Neuronal stem cell (in vitro differentiated cells): Measurements from ENCODE around the gene MACROD2.

Experiments
- DNase-seq: peaks from one replicate; pipeline ENCODE4 v3.0.0-alpha.2; 2013; ENCODE audit warnings: low spot score
- H2AFZ ChIP-seq: one replicate; pipeline ENCODE4 v1.6.1; 2013; ENCODE audit warnings: mild to moderate bottlenecking, low read length, inconsistent platforms
- H2AK5ac ChIP-seq: 2 replicates; pipeline ENCODE4 v1.6.1; 2013; ENCODE audit warnings: low read depth, mild to moderate bottlenecking, inconsistent platforms, low read length, moderate library complexity, mixed read lengths
- H2BK120ac ChIP-seq: 2 replicates; pipeline ENCODE4 v1.6.1; 2013; ENCODE audit warnings: low read depth, mild to moderate bottlenecking, inconsistent platforms, low read length, moderate library complexity, mixed read lengths
- H2BK12ac ChIP-seq: one replicate; pipeline ENCODE4 v1.6.1; 2013; ENCODE audit warnings: low read length, inconsistent platforms
- H2BK15ac ChIP-seq: 2 replicates; pipeline ENCODE4 v1.6.1; 2013; ENCODE audit warnings: mild to moderate bottlenecking, low read length, inconsistent platforms, mixed read lengths
- H2BK5ac ChIP-seq: one replicate; pipeline ENCODE4 v1.6.1; 2013; ENCODE audit warnings: inconsistent platforms, mild to moderate bottlenecking, low read length, moderate library complexity
- H3K14ac ChIP-seq: one replicate; pipeline ENCODE4 v1.6.1; 2013; ENCODE audit warnings: low read length, inconsistent platforms
- H3K18ac ChIP-seq: 2 replicates; pipeline ENCODE4 v1.6.1; 2013; ENCODE audit warnings: low read length, inconsistent platforms
- H3K23ac ChIP-seq: 2 replicates; pipeline ENCODE4 v1.6.1; 2013; ENCODE audit warnings: low read depth, mild to moderate bottlenecking, mixed read lengths, low read length, inconsistent platforms; ENCODE audit not compliant: poor library complexity
- H3K27ac ChIP-seq: replicated peaks from 3 replicates; pipeline ENCODE4 v1.5.1; 2013; ENCODE audit warnings: low read length, inconsistent platforms
- H3K27me3 ChIP-seq, 3 experiments: 2 replicates each; pipeline ENCODE4 v1.6.1; 2013; ENCODE audit warnings: low read length in 3 of 3, mild to moderate bottlenecking in 2 of 3, inconsistent platforms in 1 of 3, low read depth in 1 of 3, mixed read lengths in 1 of 3, moderate library complexity in 1 of 3; ENCODE audit not compliant: control insufficient read depth in 3 of 3, insufficient read depth in 3 of 3
- H3K36me3 ChIP-seq, 2 donors: replicated peaks in 1 of 2; 2 replicates each; pipeline ENCODE4 v1.6.1; 2013; ENCODE audit warnings: low read length in 2 of 2; ENCODE audit not compliant: control insufficient read depth in 2 of 2, insufficient read depth in 2 of 2
- H3K4ac ChIP-seq: 2 replicates; pipeline ENCODE4 v1.6.1; 2013; ENCODE audit warnings: inconsistent platforms, mild to moderate bottlenecking, low read length, moderate library complexity
- H3K4me1 ChIP-seq, 2 donors: 1 replicate in 1 of 2; 2 replicates in 1 of 2; pipeline ENCODE4 v1.6.1; 2013; ENCODE audit warnings: low read length in 2 of 2, low read depth in 1 of 2; ENCODE audit not compliant: control insufficient read depth in 2 of 2, insufficient read depth in 1 of 2
- H3K4me2 ChIP-seq: one replicate; pipeline ENCODE4 v1.6.1; 2013; ENCODE audit warnings: mild to moderate bottlenecking, low read length, inconsistent platforms; ENCODE audit not compliant: insufficient read depth, poor library complexity, severe bottlenecking
- H3K4me3 ChIP-seq, 2 donors: 2 replicates each; pipeline ENCODE4 v1.5.1; 2013; ENCODE audit warnings: low read length in 2 of 2, mild to moderate bottlenecking in 2 of 2, inconsistent platforms in 1 of 2, moderate library complexity in 1 of 2
- H3K79me1 ChIP-seq: one replicate; pipeline ENCODE4 v1.6.1; 2013; ENCODE audit warnings: low read depth, mild to moderate bottlenecking, inconsistent platforms, low read length, moderate library complexity
- H3K9ac ChIP-seq: one replicate; pipeline ENCODE4 v1.6.1; 2013; ENCODE audit warnings: mild to moderate bottlenecking, low read depth, low read length, inconsistent platforms; ENCODE audit not compliant: poor library complexity
- H3K9me3 ChIP-seq, 2 donors: replicated peaks in 1 of 2; 2 replicates each; pipeline versions ENCODE3 to v1.6.1; 2013; ENCODE audit warnings: low read length in 2 of 2, mild to moderate bottlenecking in 2 of 2, inconsistent platforms in 1 of 2, low read depth in 1 of 2, mixed read lengths in 1 of 2, moderate library complexity in 1 of 2; ENCODE audit not compliant: control insufficient read depth in 2 of 2, insufficient read depth in 1 of 2
- H4K8ac ChIP-seq: one replicate; pipeline ENCODE4 v1.6.1; 2013; ENCODE audit warnings: low read depth, mild to moderate bottlenecking, inconsistent platforms, low read length, moderate library complexity
- H4K91ac ChIP-seq: one replicate; pipeline ENCODE4 v1.6.1; 2013; ENCODE audit warnings: low read length, low read depth, mild to moderate bottlenecking, inconsistent platforms; ENCODE audit not compliant: poor library complexity
- WGBS, 2 donors: extraction: QIAGEN DNeasy Blood & Tissue Kit; methylation state at CpG; one replicate each; pipeline ENCODE4 v1.1.7; 2013; ENCODE audit warnings: missing lambda C conversion rate in 2 of 2, mixed read lengths in 1 of 2; ENCODE audit not compliant: insufficient read length in 2 of 2, insufficient replicate concordance in 1 of 2; ENCODE audit errors: extremely low coverage in 2 of 2; 5-methylcytosine and 5-hydroxymethylcytosine counted together

MACROD2 gene

GRCh38 chr20:16082051-16082550, 2086.8 kb downstream of the MACROD2 start:
- H2BK120ac ChIP-seq = no peak overlapping the region
- H2BK12ac ChIP-seq = peak overlapping the region; percentile 19
- no CpG with 5 or more reads among the region's 2 CpGs for WGBS, 2 donors
- peak overlapping the region; percentile 36 for H2AK5ac ChIP-seq
- no peaks in the 10 kb centered on the region for H3K27me3 ChIP-seq
- H3K4ac ChIP-seq = no peak overlapping the region
- no peak overlapping the region for H3K9ac ChIP-seq
- H3K4me3 ChIP-seq = no peak overlapping the region
- no peak overlapping the region for H2BK15ac ChIP-seq
- no peak overlapping the region for H3K14ac ChIP-seq
- H3K23ac ChIP-seq = no peak overlapping the region
- H3K4me2 ChIP-seq = no peak overlapping the region
- no peaks in the 10 kb centered on the region for H3K9me3 ChIP-seq
- H2AFZ ChIP-seq = no peak overlapping the region
- H3K18ac ChIP-seq = peak overlapping the region; percentile 51
- H3K36me3 ChIP-seq = no peaks in the 10 kb centered on the region
- no peak for DNase-seq
- H3K4me1 ChIP-seq = peaks cover 0 to 2% of the 10 kb centered on the region in 2 donors
- H4K91ac ChIP-seq = no peak overlapping the region
- no peak overlapping the region for H2BK5ac ChIP-seq
- H3K27ac ChIP-seq = no peak overlapping the region
- H3K79me1 ChIP-seq = no peaks in the 10 kb centered on the region
- no peak overlapping the region for H4K8ac ChIP-seq

DNA sequence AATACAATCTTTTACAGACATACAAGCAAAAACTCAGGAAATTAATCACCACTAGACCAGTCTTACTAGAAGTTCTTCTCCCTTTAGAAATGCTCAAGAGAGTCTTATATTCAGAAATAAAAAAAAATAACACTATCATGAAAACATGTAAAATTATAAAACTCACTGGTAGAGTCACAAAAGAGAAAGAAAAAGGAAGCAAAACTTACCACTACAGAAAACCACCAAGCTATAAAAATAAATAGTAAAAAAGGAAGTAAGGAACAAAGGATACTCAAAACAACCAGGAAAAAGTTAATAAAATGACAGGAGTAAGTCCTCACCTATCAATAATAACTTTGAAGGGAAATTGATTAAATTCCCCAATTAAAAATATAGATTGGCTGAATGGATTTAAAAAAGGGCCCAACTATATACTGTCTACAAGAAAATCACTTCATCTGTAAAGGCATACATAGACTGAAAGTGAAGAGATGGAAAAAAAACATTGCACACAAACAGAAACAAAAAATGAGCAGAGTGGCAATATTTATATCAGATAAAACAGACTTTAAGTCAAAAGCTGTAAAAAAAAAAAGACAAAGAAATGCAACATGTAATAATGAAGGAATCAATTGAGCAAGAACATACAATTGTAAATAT, 2088.4 kb downstream of the MACROD2 start:
- H4K8ac ChIP-seq = no peak overlapping the region
- DNase-seq = no peak
- H3K36me3 ChIP-seq = no peaks in the 10 kb centered on the region
- H3K23ac ChIP-seq = no peak overlapping the region
- no peak overlapping the region for H2BK5ac ChIP-seq
- no peak overlapping the region for H3K4ac ChIP-seq
- H2BK12ac ChIP-seq = no peak overlapping the region
- no peak overlapping the region for H3K18ac ChIP-seq
- no peak overlapping the region for H2BK120ac ChIP-seq
- no peaks in the 10 kb centered on the region for H3K27me3 ChIP-seq
- no peak overlapping the region for H3K27ac ChIP-seq
- H4K91ac ChIP-seq = no peak overlapping the region
- H3K79me1 ChIP-seq = no peaks in the 10 kb centered on the region
- peaks cover 0 to 2% of the 10 kb centered on the region in 2 donors for H3K4me1 ChIP-seq
- H3K9me3 ChIP-seq = no peaks in the 10 kb centered on the region
- no peak overlapping the region for H3K14ac ChIP-seq
- H3K4me2 ChIP-seq = no peak overlapping the region
- H2AFZ ChIP-seq = no peak overlapping the region
- H2AK5ac ChIP-seq = no peak overlapping the region
- H2BK15ac ChIP-seq = no peak overlapping the region
- no peak overlapping the region for H3K4me3 ChIP-seq
- H3K9ac ChIP-seq = no peak overlapping the region

DNA sequence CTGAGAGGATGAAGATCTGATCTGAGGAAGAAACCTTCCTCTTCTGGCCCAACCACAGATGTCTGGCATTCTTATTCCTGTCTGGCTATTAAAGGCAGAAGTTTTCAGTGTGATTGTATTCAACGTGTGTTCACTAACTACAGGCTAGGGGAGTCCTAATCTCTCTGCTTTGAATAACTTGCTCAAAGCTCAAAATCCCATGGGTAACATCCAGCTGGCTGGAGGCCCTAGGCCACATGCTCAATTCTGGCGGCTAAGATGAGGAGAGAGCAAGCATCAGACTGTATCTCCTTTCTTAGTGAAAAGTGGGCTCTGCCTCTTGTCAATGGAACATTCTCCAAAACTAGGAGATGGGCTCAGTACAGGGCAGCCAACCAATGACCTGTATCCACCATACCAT, 2099.9 kb downstream of the MACROD2 start:
- H3K18ac ChIP-seq = no peak overlapping the region
- H4K91ac ChIP-seq = no peak overlapping the region
- no peak overlapping the region for H2AFZ ChIP-seq
- no peak overlapping the region for H2BK15ac ChIP-seq
- no peak overlapping the region for H2BK12ac ChIP-seq
- H3K4me3 ChIP-seq = no peak overlapping the region
- H4K8ac ChIP-seq = no peak overlapping the region
- no peak overlapping the region for H2BK5ac ChIP-seq
- DNase-seq = no peak
- no peaks in the 10 kb centered on the region for H3K27me3 ChIP-seq
- H3K4me2 ChIP-seq = no peak overlapping the region
- no peak overlapping the region for H3K9ac ChIP-seq
- no peak overlapping the region for H2AK5ac ChIP-seq
- no peaks in the 10 kb centered on the region for H3K4me1 ChIP-seq
- H3K36me3 ChIP-seq = no peaks in the 10 kb centered on the region
- H3K9me3 ChIP-seq = no peaks in the 10 kb centered on the region
- H3K27ac ChIP-seq = no peak overlapping the region
- no peak overlapping the region for H3K4ac ChIP-seq
- WGBS, 2 donors = no CpG with 5 or more reads among the region's 2 CpGs
- H3K14ac ChIP-seq = no peak overlapping the region
- H3K23ac ChIP-seq = no peak overlapping the region
- H3K79me1 ChIP-seq = no peaks in the 10 kb centered on the region
- no peak overlapping the region for H2BK120ac ChIP-seq

GRCh38 chr20:16096756-16097326, 2101.5 kb downstream of the MACROD2 start:
- Histone ChIP-seq H2AK5ac (no peak overlapping the region), H4K91ac (no peak overlapping the region)

More at GRCh38 chr20:16096756-16097326, 2101.5 kb downstream of the MACROD2 start:
- no peak overlapping the region for H2AFZ ChIP-seq
- H3K18ac ChIP-seq = no peak overlapping the region
- no peaks in the 10 kb centered on the region for H3K4me1 ChIP-seq
- H2BK12ac ChIP-seq = no peak overlapping the region
- H3K4me2 ChIP-seq = no peak overlapping the region
- no peak overlapping the region for H3K4ac ChIP-seq
- WGBS, 2 donors = no CpG with 5 or more reads among the region's 4 CpGs
- no peak overlapping the region for H3K27ac ChIP-seq
- no peaks in the 10 kb centered on the region for H3K27me3 ChIP-seq
- H3K79me1 ChIP-seq = no peaks in the 10 kb centered on the region
- H2BK120ac ChIP-seq = no peak overlapping the region
- no peak overlapping the region for H3K9ac ChIP-seq
- DNase-seq = no peak
- H3K36me3 ChIP-seq = no peaks in the 10 kb centered on the region
- no peak overlapping the region for H3K23ac ChIP-seq
- no peak overlapping the region for H2BK15ac ChIP-seq
- no peak overlapping the region for H2BK5ac ChIP-seq
- H3K9me3 ChIP-seq = no peaks in the 10 kb centered on the region
- H3K14ac ChIP-seq = no peak overlapping the region
- no peak overlapping the region for H4K8ac ChIP-seq
- no peak overlapping the region for H3K4me3 ChIP-seq
